ENCODE results near the gene RPL19.
"Not testable (repeated sequence)": the region's sequence is repeated elsewhere in the genome, so short reads cannot be mapped to it uniquely, and the experiment has no call there.

The RPL19 gene

GRCh38 chr17:39200070-39200879 lies at the start of gene RPL19:
Gene RPL19, plus strand, starts transcription at chr17:39200283. Its CDS starts 62 bp downstream, at chr17:39200345.
- DNase-seq = peak in 1 of 2 donors; percentile 84

- no peak for DNase-seq
Measured at GRCh38 chr17:39150795-39151149, 49.3 kb upstream of the RPL19 start.

GRCh38 chr17:39151150-39151942 lies 48.7 kb upstream of the RPL19 start, which contains the start of gene PLXDC1:
Gene PLXDC1, minus strand, starts transcription at chr17:39151637. Its CDS starts 200 bp downstream, at chr17:39151437.
- peak in 1 of 2 donors; percentile 14 for DNase-seq

GRCh38 chr17:39151943-39152818 lies 47.9 kb upstream of the RPL19 start:
- DNase-seq = peak; percentile 33 to 36

- peak; percentile 93 for DNase-seq
Measured at GRCh38 chr17:39153599-39154051, 46.5 kb upstream of the RPL19 start.

- DNase-seq = no peak
Measured at GRCh38 chr17:39155654-39156053, 44.4 kb upstream of the RPL19 start.

GRCh38 chr17:39156491-39156890 lies 43.6 kb upstream of the RPL19 start:
- DNase-seq = no peak

GRCh38 chr17:39158623-39159022 lies 41.5 kb upstream of the RPL19 start:
- no peak for DNase-seq

- no peak for DNase-seq
Measured at GRCh38 chr17:39161962-39162361, 38.1 kb upstream of the RPL19 start.

- DNase-seq = peak; percentile 80 to 81
Measured at GRCh38 chr17:39164675-39165143, 35.4 kb upstream of the RPL19 start.

- no peak for DNase-seq
Measured at GRCh38 chr17:39165178-39165840, 34.8 kb upstream of the RPL19 start.

GRCh38 chr17:39165841-39166349 lies 34.2 kb upstream of the RPL19 start, which contains the start of gene ARL5C:
Gene ARL5C, minus strand, starts transcription at chr17:39166161. Its CDS starts 401 bp downstream, at chr17:39165760.
- DNase-seq = no peak

- DNase-seq = no peak
Measured at GRCh38 chr17:39166437-39167335, 33.4 kb upstream of the RPL19 start.

GRCh38 chr17:39167476-39167875 lies 32.6 kb upstream of the RPL19 start:
- peak in 1 of 2 donors; percentile 23 for DNase-seq

- not testable (repeated sequence) for DNase-seq
Measured at GRCh38 chr17:39168503-39168902, 31.6 kb upstream of the RPL19 start.

- DNase-seq = no peak
Measured at GRCh38 chr17:39169101-39169500, 31.0 kb upstream of the RPL19 start.

GRCh38 chr17:39169518-39169917 lies 30.6 kb upstream of the RPL19 start:
- DNase-seq = no peak

- DNase-seq = no peak
Measured at GRCh38 chr17:39170109-39170508, 30.0 kb upstream of the RPL19 start.

GRCh38 chr17:39170558-39170957 lies 29.5 kb upstream of the RPL19 start:
- DNase-seq = no peak

- no peak for DNase-seq
Measured at GRCh38 chr17:39171933-39172332, 28.1 kb upstream of the RPL19 start.

GRCh38 chr17:39173080-39173479 lies 27.0 kb upstream of the RPL19 start:
- DNase-seq = no peak
